Fibroblast of the aortic adventitia (primary cell): ENCODE measurements around the gene PTPRR. TPM values are rescaled to one million over a fixed set of nuclear protein-coding genes. Genes with fewer than 3 reads are reported as not detected.

Experiments
- DNase-seq: peaks from one replicate; pipeline ENCODE4 v3.0.0-alpha.2; 2010; ENCODE audit warnings: low read depth
- H3K4me3 ChIP-seq: 2 replicates; pipeline ENCODE4 v1.5.1; 2011; ENCODE audit warnings: low read depth, mild to moderate bottlenecking, control low read depth, low read length, moderate library complexity
- CTCF ChIP-seq: IDR thresholded peaks from 2 replicates; pipeline ENCODE4 v1.5.1; 2011; ENCODE audit warnings: mild to moderate bottlenecking, low read length, control low read depth, inconsistent platforms; ENCODE audit not compliant: insufficient read depth
- total RNA-seq: library from RNA; depleted of rRNA; stranded (reverse); fragments of >200 nt; gene quantifications from 2 replicates; pipeline ENCODE4 v1.2.3, GENCODE V29; 2012; ENCODE audit warnings: low replicate concordance

PTPRR gene
- total RNA-seq, 1 donor = 1.4 TPM

GRCh38 chr12:70933133-70933532 lies 12.6 kb upstream of the PTPRR start:
- TF ChIP-seq CTCF = no peak
- no peak for DNase-seq
- H3K4me3 ChIP-seq = no peak overlapping the region

- no peak for DNase-seq
- no peak overlapping the region for H3K4me3 ChIP-seq
- TF ChIP-seq CTCF = no peak
These were observed 8.5 kb upstream of the PTPRR start for GRCh38 chr12:70929029-70929428.

- DNase-seq = no peak
- H3K4me3 ChIP-seq = no peak overlapping the region
- no peak for TF ChIP-seq CTCF
These were observed 7.5 kb upstream of the PTPRR start for GRCh38 chr12:70928071-70928470.

GRCh38 chr12:70927356-70927755 lies 6.8 kb upstream of the PTPRR start:
- no peak for TF ChIP-seq CTCF
- H3K4me3 ChIP-seq = no peak overlapping the region
- no peak for DNase-seq

- TF ChIP-seq CTCF = no peak
- no peak overlapping the region for H3K4me3 ChIP-seq
- no peak for DNase-seq
These were observed 5.0 kb upstream of the PTPRR start for GRCh38 chr12:70925539-70925938.

- DNase-seq = no peak
These were observed 353 bp upstream of the PTPRR start for GRCh38 chr12:70920891-70921290.

More at GRCh38 chr12:70920891-70921290, 353 bp upstream of the PTPRR start:
- TF ChIP-seq CTCF = no peak
- no peak overlapping the region for H3K4me3 ChIP-seq
